ENCODE measurements around the gene LRRC36. TPM values are rescaled to one million over a fixed set of nuclear protein-coding genes. Genes with fewer than 3 reads are reported as not detected.

LRRC36 gene
- total and polyA plus RNA-seq, 3 experiments from 2014 or later: 0.28 to 0.31 TPM; not detected in 1

- Mint-ChIP-seq H3K4me3 (peak overlapping the region; percentile 39 to 85 (median 55)), H3K4me1 (peaks cover 9 to 20% (median 16%) of the 10 kb centered on the region in 3 donors), H3K36me3 (peaks cover 0 to 16% (median 3%) of the 10 kb centered on the region in 3 donors), H3K9me3 (no peaks in the 10 kb centered on the region), H3K27ac (peak overlapping the region in 3 of 8 donors; percentile 5 to 72 (median 57)), H3K27me3 (no peaks in the 10 kb centered on the region)
- H3K4me3 ChIP-seq (ENCODE audit: low read length): peak overlapping the region; percentile 41
- no peaks in the 10 kb centered on the region for H3K9me3 ChIP-seq (ENCODE audit: low read length)
- ChIA-PET POLR2A (interaction anchor here (0.6 kb wide), 1 partner anchor 242 kb away, joined by 3 read pairs; no protein-coding TSS in a partner anchor), CTCF (interaction anchor here (2.0 kb wide), 1 partner anchor 20 kb away, joined by 4 read pairs; no protein-coding TSS in a partner anchor)
- peak overlapping the region; percentile 64 for H3K27ac ChIP-seq (ENCODE audit: low read depth, low read length)
- H3K36me3 ChIP-seq (ENCODE audit: insufficient read depth, low read length): no peaks in the 10 kb centered on the region
- H3K27me3 ChIP-seq (ENCODE audit: insufficient read depth, low read length, poor library complexity, severe bottlenecking): no peaks in the 10 kb centered on the region
- H3K4me1 ChIP-seq (ENCODE audit: insufficient read depth, low read length): peaks cover 17% of the 10 kb centered on the region
- DNase-seq: peak in 1 of 5 donors; percentile 44
Observed at GRCh38 chr16:67280090-67281015, 46.3 kb upstream of the LRRC36 start.

- Histone ChIP-seq H3K4me1 (ENCODE audit: insufficient read depth, low read length) (peaks cover 17% of the 10 kb centered on the region), H3K36me3 (ENCODE audit: insufficient read depth, low read length) (no peaks in the 10 kb centered on the region), H3K4me3 (ENCODE audit: low read length) (no peak overlapping the region), H3K9me3 (ENCODE audit: low read length) (no peaks in the 10 kb centered on the region), H3K27me3 (ENCODE audit: insufficient read depth, low read length, poor library complexity, severe bottlenecking) (no peaks in the 10 kb centered on the region), H3K27ac (ENCODE audit: low read depth, low read length) (no peak overlapping the region)
- H3K27ac Mint-ChIP-seq: peak overlapping the region in 1 of 8 donors; percentile 52
- H3K4me1 Mint-ChIP-seq: peaks cover 5 to 14% (median 12%) of the 10 kb centered on the region in 3 donors
- CTCF ChIA-PET: interaction anchor here (2.0 kb wide), 1 partner anchor 22 kb away, joined by 4 read pairs; no protein-coding TSS in a partner anchor
- peaks cover 0 to 6% (median 4%) of the 10 kb centered on the region in 3 donors for H3K36me3 Mint-ChIP-seq
- H3K27me3 Mint-ChIP-seq: no peaks in the 10 kb centered on the region
- H3K4me3 Mint-ChIP-seq: peak overlapping the region in 2 of 7 donors; percentile 67 to 83
- POLR2A ChIA-PET: no interaction called here
- H3K9me3 Mint-ChIP-seq: no peaks in the 10 kb centered on the region
- no peak for DNase-seq
Observed at GRCh38 chr16:67281536-67282446, 44.8 kb upstream of the LRRC36 start.

- H3K4me3 Mint-ChIP-seq: peak overlapping the region in 1 of 7 donors; percentile 46
- Histone ChIP-seq H3K4me1 (ENCODE audit: insufficient read depth, low read length) (peaks cover 17% of the 10 kb centered on the region), H3K4me3 (ENCODE audit: low read length) (no peak overlapping the region), H3K27me3 (ENCODE audit: insufficient read depth, low read length, poor library complexity, severe bottlenecking) (no peaks in the 10 kb centered on the region), H3K27ac (ENCODE audit: low read depth, low read length) (no peak overlapping the region), H3K36me3 (ENCODE audit: insufficient read depth, low read length) (no peaks in the 10 kb centered on the region), H3K9me3 (ENCODE audit: low read length) (no peaks in the 10 kb centered on the region)
- H3K4me1 Mint-ChIP-seq: peaks cover 5 to 13% (median 9%) of the 10 kb centered on the region in 3 donors
- peaks cover 0 to 4% (median 4%) of the 10 kb centered on the region in 3 donors for H3K36me3 Mint-ChIP-seq
- DNase-seq: peak in 1 of 5 donors; percentile 20
- no peaks in the 10 kb centered on the region for H3K9me3 Mint-ChIP-seq
- ChIA-PET POLR2A (no interaction called here), CTCF (no interaction called here)
- no peaks in the 10 kb centered on the region for H3K27me3 Mint-ChIP-seq
- no peak overlapping the region for H3K27ac Mint-ChIP-seq
Observed at GRCh38 chr16:67282447-67282805, 44.2 kb upstream of the LRRC36 start.

GRCh38 chr16:67283039-67283825 is 43.4 kb upstream of the LRRC36 start:
- H3K27me3 Mint-ChIP-seq: no peaks in the 10 kb centered on the region
- Histone ChIP-seq H3K36me3 (ENCODE audit: insufficient read depth, low read length) (no peaks in the 10 kb centered on the region), H3K9me3 (ENCODE audit: low read length) (no peaks in the 10 kb centered on the region), H3K4me1 (ENCODE audit: insufficient read depth, low read length) (peaks cover 11% of the 10 kb centered on the region), H3K4me3 (ENCODE audit: low read length) (no peak overlapping the region), H3K27ac (ENCODE audit: low read depth, low read length) (no peak overlapping the region), H3K27me3 (ENCODE audit: insufficient read depth, low read length, poor library complexity, severe bottlenecking) (no peaks in the 10 kb centered on the region)
- peak overlapping the region in 1 of 7 donors; percentile 11 for H3K4me3 Mint-ChIP-seq
- ChIA-PET POLR2A (no interaction called here), CTCF (interaction anchor here (0.5 to 1.0 kb wide), 2 partner anchors 43 to 117 kb away, joined by 3 read pairs; partner anchors contain the start of genes KCTD19 and LRRC36)
- H3K9me3 Mint-ChIP-seq: no peaks in the 10 kb centered on the region
- peaks cover 5 to 7% (median 5%) of the 10 kb centered on the region in 3 donors for H3K4me1 Mint-ChIP-seq
- H3K36me3 Mint-ChIP-seq: peaks cover 0 to 4% (median 2%) of the 10 kb centered on the region in 3 donors
- peak in 1 of 5 donors; percentile 15 for DNase-seq
- H3K27ac Mint-ChIP-seq: peak overlapping the region in 1 of 8 donors; percentile 17

- Histone ChIP-seq H3K27ac (ENCODE audit: low read depth, low read length) (no peak overlapping the region), H3K36me3 (ENCODE audit: insufficient read depth, low read length) (no peaks in the 10 kb centered on the region), H3K4me1 (ENCODE audit: insufficient read depth, low read length) (peaks cover 8% of the 10 kb centered on the region), H3K27me3 (ENCODE audit: insufficient read depth, low read length, poor library complexity, severe bottlenecking) (no peaks in the 10 kb centered on the region), H3K4me3 (ENCODE audit: low read length) (no peak overlapping the region), H3K9me3 (ENCODE audit: low read length) (no peaks in the 10 kb centered on the region)
- Mint-ChIP-seq H3K27ac (peak overlapping the region in 2 of 8 donors; percentile 52 to 73), H3K4me3 (no peak overlapping the region), H3K4me1 (peaks cover 0 to 4% (median 2%) of the 10 kb centered on the region in 3 donors), H3K27me3 (no peaks in the 10 kb centered on the region), H3K36me3 (peaks cover 0 to 4% (median 2%) of the 10 kb centered on the region in 3 donors), H3K9me3 (no peaks in the 10 kb centered on the region)
- POLR2A ChIA-PET: no interaction called here
- peak in 1 of 5 donors; percentile 28 for DNase-seq
- CTCF ChIA-PET: interaction anchor here (0.5 to 1.7 kb wide), 3 partner anchors 25 to 116 kb away, joined by 3 to 4 read pairs (median 3); partner anchors contain the start of genes KCTD19 and LRRC36
Observed at GRCh38 chr16:67283826-67284555, 42.6 kb upstream of the LRRC36 start.

GRCh38 chr16:67284699-67285646 is 41.6 kb upstream of the LRRC36 start:
- Histone ChIP-seq H3K4me1 (ENCODE audit: insufficient read depth, low read length) (peaks cover 11% of the 10 kb centered on the region), H3K4me3 (ENCODE audit: low read length) (no peak overlapping the region), H3K36me3 (ENCODE audit: insufficient read depth, low read length) (no peaks in the 10 kb centered on the region), H3K27ac (ENCODE audit: low read depth, low read length) (no peak overlapping the region), H3K9me3 (ENCODE audit: low read length) (no peaks in the 10 kb centered on the region), H3K27me3 (ENCODE audit: insufficient read depth, low read length, poor library complexity, severe bottlenecking) (no peaks in the 10 kb centered on the region)
- peak in 1 of 5 donors; percentile 41 for DNase-seq
- H3K4me1 Mint-ChIP-seq: peaks cover 8 to 14% (median 12%) of the 10 kb centered on the region in 3 donors
- peak overlapping the region in 1 of 8 donors; percentile 35 for H3K27ac Mint-ChIP-seq
- ChIA-PET POLR2A (interaction anchor here (0.5 kb wide), 1 partner anchor 41 kb away, joined by 3 read pairs; no protein-coding TSS in a partner anchor), CTCF (interaction anchor here (0.6 to 1.7 kb wide), 3 partner anchors 26 to 132 kb away, joined by 3 to 4 read pairs (median 3); no protein-coding TSS in a partner anchor)
- H3K9me3 Mint-ChIP-seq: no peaks in the 10 kb centered on the region
- peaks cover 0 to 4% (median 2%) of the 10 kb centered on the region in 3 donors for H3K36me3 Mint-ChIP-seq
- H3K4me3 Mint-ChIP-seq: no peak overlapping the region
- no peaks in the 10 kb centered on the region for H3K27me3 Mint-ChIP-seq
